HuH-7 (cell line): ENCODE measurements around the gene MFRP.
"Not testable (repeated sequence)": the region's sequence is repeated elsewhere in the genome, so short reads cannot be mapped to it uniquely, and the experiment has no call there.

ENCODE experiments used
- DNase-seq: peaks from one replicate; pipeline ENCODE4 v3.0.0; 2011; ENCODE audit warnings: low spot score

The MFRP gene

DNA sequence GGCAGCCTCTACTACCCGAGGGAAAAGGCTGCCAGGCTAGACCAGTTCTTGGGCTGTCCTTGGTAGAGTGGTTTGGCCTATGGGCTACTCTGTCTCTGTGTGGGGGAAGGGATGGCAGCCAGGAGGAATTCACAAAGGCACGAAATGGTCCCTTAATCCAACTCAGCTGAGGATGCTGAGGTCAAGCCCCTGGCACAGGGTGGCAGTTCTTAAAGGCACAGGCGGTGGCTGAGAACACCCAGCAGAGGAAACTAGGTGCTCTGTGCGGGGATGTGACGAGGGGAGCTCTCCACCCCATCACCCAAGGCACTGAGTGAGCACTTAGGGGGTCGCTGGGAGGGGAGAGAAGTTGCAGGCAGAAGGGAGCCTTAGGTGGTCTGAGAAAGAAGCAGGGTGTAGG is at the start of gene MFRP:
MFRP (minus strand) TSS at position 101 of the 400 bp plus-strand sequence. CDS start 192 bp downstream, outside the sequence.
- DNase-seq: no peak

DNA sequence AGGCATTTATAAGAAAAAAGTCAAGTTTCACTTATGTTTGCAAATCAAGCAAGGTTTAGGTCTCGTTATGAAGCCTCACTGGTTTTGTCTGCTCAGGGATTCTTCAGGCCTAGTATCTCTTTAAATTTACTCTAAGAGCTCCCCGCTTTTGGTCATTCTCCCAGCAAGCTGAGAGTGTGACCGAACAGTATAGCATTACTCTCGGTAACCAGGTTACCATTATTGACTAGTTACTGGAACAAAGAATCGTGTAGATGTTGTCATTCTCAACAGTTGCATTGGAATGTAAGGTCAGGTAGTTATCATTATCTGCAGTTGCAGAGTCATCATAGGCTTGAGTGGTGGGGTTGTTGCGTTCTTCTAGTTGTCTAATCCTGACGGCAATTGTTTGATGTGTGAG is 44.8 kb upstream of the MFRP start:
- no peak for DNase-seq

DNA sequence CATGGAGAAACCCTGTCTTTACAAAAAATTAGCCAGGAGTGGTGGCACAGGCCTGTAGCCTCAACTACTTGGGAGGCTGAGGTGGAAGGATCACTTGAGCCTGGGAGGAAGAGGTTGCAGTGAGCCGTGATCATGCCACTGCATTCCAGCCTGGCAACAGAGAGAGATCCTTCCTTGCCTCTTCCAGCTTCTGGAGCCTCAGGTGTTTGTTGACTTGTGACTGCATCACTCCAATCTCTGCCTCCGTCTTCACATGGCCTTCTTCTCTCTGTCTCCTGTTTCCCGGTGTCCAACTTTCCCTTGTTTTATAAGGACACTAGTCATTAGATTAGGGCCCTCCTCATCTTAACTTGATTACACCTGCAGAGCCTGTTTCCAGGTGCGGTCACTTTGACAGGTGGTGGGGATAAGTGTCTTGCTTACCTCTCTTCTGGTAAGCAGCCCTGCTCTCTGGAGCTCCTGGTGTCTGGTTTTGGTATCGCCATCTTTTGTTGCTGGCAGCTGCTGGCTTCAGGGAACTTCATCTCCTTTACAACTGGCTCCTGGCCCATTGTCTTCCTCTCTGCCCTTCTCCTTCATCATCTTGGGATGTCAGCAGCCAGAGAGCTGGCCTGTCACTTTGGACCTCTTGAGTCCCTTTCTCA is 43.2 kb upstream of the MFRP start:
- DNase-seq: no peak

DNA sequence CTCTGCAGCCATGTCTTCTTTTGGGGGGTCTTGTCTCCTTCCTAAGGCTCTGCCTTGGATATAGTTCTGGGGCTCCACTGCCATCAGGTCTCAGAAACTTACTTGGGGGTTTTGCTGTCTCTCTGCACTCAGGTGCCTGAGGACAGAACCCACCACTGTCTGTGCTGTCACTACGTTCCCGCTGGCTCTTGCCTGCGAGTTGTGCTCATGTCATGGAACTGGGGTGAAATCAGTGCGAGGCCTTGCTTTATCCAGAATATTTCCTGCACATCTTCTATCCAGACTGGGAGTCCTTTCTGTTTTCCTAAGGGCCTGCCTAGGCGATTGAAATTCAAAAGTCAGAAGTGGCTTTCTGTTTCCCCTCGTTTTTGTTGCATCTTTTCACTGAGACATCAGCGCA is 41.6 kb upstream of the MFRP start:
- no peak for DNase-seq

DNA sequence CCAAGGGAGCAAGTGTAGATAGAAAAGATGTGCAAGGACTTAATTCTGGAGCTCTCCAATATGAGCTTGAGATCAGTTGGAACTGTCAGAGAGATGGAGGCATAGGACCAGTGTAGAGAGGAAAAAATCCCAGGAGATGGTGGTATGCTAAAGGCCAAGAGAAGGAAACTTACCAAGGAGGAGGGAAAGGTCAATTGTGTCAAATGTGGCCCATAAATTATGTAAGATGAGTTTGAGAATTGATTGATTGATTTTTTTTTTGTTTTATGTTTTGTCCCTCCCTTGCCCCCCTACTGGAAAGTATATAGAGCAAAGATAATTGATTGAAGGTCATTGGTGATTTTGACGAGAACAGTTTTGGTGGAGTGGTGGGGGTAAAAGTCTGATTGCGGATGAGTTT is 37.8 kb upstream of the MFRP start:
- no peak for DNase-seq

DNA sequence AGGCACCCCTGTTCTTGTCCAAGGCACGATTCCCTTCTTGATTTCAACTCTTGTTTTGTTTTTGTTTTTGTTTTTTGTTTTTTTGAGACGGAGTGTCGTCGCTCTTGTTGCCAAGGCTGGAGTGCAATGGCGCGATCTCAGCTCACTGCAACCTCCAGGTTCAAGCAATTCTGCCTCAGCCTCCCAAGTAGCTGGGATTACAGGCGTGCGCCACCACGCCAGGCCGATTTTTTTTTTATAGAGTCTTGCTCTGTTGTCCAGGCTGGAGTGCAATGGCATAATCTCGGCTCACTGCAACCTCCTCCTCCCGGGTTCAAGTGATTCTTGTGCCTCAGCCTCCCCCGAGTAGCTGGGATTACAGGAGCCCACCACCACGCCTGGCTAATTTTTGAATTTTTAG is 36.0 kb upstream of the MFRP start:
- DNase-seq: not testable (repeated sequence)

DNA sequence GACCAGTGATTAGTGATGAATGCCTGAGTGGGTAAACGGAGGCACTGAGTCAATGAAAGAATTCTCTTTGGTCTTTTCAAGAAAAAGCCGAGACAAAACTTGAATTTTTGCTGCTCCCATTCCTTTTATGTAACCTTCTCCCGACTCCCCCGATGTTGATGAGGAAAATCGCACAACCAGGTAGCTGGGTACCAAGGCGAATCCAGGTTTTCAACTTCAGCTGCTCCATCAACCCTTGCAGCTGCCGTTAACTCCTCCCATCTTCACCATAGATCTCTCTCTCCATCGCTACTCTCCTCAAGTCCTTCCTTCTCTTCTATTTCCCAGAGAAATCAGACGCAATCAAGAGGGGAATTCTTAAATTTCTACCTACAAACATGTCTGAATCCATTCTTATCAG is 35.6 kb upstream of the MFRP start:
- DNase-seq: no peak

DNA sequence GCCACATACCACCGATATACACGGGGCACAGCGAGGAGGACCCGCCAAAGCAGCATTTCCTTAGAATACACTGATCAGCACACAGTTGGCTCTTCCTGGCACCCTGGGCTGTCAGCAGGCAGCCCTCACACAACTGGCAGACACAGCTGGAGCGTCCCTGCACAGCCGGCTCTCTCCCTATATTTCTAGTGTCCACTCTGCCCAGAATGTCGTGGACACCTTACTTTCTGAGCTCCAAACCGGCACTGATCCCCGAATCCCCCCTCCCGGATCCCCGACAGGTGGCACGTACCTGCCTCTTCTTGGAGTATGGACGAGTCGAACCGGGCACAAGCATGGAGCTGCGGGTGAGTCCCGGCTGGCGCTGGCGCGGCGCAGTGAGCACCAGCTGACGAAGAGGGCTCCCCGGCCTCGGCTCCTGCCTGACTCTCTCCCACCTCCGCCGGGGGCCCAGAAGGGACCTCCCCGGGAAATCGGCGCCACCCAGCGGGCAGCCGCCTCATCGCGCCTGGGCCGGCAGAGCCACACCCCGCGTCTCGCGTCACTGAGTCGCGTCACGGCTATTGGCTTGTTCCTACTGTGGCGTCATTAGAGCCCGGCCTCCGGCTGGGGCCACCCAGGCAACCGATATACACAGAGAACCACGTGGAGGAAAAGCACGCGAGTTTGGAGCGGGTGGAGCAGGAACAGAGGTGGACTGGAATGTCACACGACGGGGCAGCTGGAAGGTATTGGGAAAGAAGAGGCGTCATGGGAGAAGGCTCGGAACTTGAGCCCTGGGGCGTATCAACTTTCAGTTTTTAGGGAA is 34.9 kb upstream of the MFRP start, which contains the start of gene USP2:
USP2 (minus strand) TSS at position 510 of the 808 bp plus-strand sequence. CDS start 8,210 bp downstream, outside the sequence.
- peak; percentile 88 for DNase-seq

DNA sequence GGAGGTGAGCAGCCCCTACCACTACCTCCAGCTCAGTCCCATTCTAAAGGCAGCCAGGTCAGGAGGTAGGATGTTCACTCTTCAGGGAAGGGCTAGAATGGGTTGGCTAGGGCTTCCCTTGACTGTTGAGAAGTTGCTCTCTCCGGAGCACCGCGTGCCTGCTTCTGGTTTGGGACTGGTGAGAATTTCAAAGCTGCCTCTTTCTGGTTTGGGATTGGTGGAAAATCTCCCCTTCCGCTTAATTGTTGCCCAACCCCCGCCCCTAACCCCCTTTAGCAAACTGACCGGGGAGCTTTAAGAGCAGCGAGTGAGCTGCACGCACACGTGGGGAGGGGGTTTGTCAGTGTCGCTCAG is 34.3 kb upstream of the MFRP start:
- DNase-seq: no peak

DNA sequence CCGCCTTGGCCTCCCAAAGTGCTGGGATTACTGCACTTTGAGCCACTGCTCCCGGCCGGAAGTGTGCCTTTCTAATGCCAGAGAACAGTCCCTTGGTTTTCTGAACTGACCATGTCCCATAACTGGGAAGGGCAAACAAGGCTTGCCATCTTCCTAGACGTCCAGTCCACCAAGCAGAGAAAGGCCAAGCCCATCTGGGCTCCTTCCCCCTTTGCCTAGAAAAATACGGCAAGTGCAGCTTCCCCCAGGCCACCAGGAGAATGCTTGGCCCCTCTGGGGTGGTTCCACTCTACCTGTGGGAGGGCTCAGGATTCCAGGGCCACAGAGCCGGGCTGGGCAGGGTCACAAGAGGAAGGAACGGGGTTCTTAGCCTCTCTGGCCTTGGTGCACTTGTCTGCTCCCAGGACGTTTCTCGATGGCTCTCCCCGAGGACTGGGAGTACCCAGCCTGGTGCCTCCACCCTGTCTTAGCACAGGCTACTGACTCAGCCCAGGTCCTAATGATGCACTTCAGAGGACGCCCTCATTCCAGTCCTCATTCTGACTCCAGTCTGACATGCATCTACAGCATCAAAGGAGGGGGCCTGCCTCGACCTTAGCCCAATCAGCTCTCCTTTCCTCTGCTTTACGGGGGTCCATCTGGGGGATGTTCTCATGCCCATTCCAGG is 33.8 kb upstream of the MFRP start:
- DNase-seq: no peak

DNA sequence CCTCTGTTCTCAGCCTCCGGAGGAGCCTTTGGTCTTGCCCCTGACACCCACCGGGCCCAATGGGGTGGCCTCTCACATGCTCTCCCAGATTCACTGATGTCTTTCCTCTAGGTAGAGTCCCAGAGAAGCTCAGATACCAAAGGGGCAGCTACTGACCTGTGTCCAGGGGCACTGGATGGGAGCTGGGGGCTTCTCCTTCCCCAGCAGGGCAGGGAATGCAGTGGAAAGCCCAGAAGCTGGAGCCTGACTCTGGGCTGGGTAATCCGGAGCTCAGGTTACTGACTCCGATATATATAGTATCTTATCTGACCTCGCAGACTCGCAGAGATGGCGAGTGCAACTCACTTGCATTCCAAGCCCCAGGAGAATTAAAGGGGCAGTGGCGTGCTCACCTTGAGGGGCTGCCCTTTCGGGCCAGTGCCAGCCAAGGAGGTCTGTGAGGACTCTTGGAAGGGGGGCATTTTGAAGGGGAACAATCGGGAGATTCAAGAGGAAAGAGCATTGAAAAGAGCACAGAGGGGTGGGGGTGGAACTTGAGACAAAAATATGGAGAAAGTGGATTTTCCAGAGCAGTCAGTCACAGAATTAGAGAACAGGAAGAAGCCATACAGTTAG is 32.5 kb upstream of the MFRP start:
- no peak for DNase-seq

DNA sequence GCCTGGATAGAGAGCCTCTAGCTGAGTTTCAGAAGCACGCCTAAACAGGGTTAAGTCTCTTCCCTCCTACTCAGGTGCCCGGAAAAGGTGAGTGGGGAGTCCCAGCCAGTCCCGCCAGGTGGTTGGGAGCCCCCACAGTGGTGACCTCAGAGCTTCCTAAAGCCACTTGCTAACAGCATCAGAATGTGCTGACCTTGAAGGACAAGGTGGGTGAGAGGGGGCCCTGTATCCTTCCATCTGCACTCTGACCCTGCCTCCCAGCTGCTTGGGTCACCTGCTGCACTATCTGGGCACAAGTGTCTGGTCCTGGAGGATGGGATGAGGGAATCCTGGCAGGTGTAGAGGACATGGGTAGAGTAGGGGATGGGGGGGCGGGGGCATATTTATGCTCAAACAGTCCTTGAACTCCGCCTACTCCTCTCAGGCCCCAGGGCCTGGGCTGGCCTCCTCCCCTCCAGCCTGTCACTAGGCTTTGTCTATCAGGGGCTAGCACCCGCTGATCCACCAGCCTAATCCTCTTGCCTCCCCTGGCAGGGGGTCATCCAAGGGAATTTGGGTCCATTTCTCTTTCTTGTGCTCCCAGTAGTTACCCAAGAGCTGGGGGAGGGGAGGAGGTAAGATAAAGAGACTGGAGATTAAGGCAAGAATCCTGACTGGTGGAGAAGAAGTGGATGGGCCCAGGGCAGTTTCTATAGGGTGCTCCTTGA is 31.6 kb upstream of the MFRP start:
- DNase-seq: no peak

DNA sequence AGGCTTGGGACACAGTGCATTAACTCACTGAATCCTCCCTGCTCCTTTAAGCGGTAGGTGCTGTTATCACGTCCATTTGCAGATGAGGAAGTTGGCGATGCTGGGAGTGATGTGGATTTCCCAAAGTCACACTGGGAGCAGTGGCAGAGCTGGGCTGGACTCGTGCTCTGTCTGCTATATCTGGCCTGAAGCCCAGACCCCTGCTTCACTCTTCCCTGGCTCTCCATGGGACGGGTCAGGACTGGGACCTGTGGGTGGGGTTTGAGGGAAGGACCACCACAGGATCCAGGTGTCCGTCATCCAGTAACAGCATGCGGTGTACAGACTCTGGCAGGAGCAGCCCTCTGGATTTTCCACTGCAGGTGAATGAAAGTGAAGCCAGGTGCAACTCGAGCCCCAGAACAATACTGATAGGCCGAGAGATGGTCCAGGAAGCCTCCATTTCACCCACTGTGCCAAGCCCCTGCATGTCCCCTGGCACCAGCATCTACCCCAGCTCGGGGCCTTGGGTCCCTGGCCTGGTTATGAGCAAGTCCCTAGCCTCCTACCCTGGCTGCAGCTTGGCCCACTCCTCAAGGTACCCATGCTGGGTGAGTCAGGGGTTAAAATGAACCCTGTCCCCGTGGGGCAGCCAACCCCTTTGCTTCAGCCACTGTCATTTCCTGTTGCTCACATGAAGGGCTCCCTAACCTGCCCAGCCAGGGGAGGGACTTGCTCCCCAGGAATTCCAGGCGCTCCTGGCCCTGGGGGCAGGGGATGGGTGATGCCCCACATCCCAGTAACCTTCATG is 30.8 kb upstream of the MFRP start:
- DNase-seq: no peak

DNA sequence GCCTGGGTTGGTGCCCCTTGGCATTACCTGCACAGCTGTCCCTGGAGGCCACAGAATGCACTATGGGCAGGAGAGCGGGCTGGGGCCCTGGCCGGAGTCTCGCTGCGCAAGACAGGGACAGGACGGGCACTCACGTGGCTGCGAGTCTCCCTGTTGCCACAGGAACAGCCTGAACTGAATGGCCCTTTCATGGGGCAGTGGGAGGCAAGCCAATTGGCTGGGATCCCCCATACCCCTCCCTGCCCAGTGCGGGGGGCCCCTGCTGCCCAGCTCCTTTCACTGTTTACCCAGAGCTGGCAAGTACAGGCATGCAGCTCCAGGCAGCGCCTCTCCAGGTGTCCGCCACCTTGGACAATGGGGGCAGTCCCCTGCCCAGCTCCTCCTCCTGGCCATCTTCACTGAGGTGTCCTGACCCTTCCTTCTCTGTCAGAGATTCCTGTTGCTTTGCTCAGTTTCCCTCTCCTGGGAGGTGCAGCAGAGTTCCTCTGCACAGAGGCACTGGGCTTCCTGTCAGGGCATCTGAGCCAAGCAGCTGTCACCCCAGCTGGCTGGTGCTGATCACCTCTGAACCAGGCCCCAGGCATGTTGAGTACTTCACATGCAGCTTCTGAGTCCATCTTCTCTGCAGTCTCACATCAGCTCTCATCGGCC is 29.8 kb upstream of the MFRP start:
- DNase-seq: no peak

DNA sequence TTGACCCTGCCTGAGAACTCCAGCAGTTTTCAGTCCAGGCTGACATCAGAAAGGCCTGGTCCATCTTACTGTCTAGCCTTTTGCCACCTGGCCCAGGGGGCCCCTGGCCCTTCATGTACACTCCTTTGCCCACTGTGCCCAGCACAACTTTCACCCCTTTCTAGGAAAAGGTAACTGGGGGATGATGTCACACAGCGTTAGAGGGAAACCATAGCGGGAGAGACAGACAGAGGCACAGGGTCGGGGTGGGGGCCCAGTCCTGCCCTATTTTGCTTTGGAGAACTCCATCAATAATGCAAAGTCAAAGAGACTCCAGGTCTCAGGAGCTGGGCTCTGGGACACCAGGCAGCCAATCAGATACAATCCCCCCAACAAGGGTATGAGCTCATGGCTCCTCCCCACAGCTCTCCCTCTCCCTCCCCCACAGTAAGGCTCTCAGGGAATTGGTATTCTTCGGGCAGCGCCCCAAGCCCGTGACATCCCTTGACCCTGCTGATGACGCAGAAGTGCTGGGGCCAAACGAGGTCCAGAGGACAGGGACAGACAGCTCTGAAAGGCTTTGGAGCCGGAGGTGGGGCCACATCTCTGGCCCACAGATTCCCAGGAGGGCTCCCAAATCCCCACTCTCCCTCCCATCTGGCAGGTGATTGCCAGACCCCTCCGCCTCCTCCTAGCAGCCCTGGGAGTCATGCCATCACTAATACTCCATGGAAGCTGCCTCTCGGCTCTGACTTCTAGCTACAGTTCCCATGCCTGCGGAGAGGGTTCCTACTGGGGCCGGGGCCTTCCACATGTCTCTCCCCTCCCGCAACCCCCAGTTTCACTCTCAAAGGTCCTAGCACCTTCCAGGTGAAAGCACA is 29.1 kb upstream of the MFRP start:
- DNase-seq: no peak

DNA sequence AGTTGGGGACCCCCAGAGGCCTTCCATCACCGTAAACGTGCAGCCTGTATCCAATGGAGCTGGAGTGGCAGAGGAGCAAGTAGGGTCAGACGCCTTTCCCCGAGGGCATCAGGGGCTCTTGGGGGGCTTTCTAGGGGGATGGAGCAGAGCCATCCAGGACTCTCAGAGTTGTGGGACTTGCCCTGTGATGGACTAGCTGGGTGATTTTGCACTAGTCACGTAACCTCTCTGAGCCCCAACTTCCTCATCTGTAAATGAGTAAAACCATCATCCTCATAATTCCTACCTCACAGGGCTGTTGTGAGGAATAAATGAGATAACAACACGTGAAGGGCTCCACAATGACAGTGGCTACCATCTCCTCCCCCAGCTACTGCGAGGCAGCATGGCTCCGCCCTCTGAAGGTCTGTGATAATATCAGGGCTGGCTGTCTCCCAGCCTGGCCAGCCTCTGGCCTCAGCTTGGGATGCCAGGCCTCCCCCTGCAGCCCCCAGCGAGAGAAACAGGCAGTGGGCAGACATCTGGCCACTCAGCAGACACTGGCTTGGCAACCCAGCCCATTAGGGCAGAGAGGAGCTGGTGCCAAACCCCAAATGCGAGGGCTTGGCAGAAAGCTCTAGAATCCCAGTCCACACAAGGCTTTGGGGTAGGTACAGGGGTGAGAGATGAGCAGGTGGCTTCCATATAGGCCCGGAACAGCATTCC is 28.3 kb upstream of the MFRP start:
- no peak for DNase-seq

DNA sequence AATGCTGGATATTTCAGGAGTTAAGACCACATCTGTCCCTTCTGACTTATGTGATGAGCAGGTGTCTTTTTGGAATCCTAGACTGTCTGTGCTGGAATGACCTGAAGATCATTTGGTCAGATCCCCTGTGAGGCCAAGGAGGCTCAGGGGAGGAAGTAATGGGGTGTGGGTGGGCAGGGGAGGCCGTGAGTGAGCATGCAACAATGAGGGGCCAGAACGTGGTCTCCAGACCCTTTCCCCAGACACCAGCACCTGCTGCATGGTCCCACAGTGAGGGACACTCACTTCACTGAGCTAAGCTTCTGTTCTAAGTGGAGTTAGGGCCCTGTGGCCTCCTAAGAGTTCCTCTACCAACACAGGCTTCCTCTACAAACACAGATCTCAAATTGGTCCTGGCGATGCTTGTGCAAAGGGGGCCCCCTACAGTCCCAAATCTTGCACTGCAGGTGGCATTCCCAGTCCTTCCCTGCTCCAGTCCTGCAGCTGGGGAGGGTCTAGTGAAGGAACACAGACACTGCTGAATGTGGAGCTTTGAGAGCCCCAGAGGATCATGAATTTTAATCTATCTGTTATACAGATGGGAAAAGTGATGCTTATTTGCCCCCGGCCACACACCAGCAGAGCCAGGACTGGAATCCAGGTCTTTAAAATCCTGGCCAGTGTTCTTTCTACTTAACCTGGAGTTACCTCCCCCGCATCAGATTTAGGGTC is 27.6 kb upstream of the MFRP start:
- peak; percentile 83 for DNase-seq
